Thyroid gland (tissue), 4 donors: ENCODE data around the gene LHX4. TPM values are rescaled to one million over a fixed set of nuclear protein-coding genes. Genes with fewer than 3 reads are reported as not detected.

Experiments
- DNase-seq, 2 donors: peaks; one replicate each; pipeline ENCODE4 v3.0.0-alpha.2; 2019
- H3K27ac ChIP-seq, 3 donors: fragments of 200-600 bp; sonication (generic); 1 replicate in 2 of 3; 2 replicates in 1 of 3; pipeline ENCODE4 v1.5.1; 2016 to 2019; ENCODE audit warnings: mild to moderate bottlenecking in 1 of 3, moderate library complexity in 1 of 3
- H3K27me3 ChIP-seq: fragments of 200-600 bp; sonication (generic); one replicate; pipeline ENCODE4 v1.5.1; 2019
- H3K36me3 ChIP-seq, 2 donors: fragments of 200-600 bp; sonication (generic); one replicate each; pipeline ENCODE4 v1.5.1; 2016 to 2019
- H3K4me1 ChIP-seq, 2 donors: fragments of 200-600 bp; sonication (generic); one replicate each; pipeline ENCODE4 v1.5.1; 2017 to 2019
- H3K4me3 ChIP-seq, 3 donors: fragments of 200-600 bp; sonication (generic); replicated peaks in 1 of 3; 1 replicate in 2 of 3; 2 replicates in 1 of 3; pipeline ENCODE4 v1.5.1; 2016; ENCODE audit warnings: mild to moderate bottlenecking in 1 of 3
- H3K9me3 ChIP-seq: fragments of 200-600 bp; sonication (generic); one replicate; pipeline ENCODE4 v1.5.1; 2017
- CTCF ChIP-seq, 6 experiments: fragments of 200-600 bp in 3 of 6; fragments of 450-650 bp in 3 of 6; sonication (generic) in 3 of 6; IDR thresholded peaks; one replicate each; pipeline ENCODE4 v1.5.1; 2016 to 2019; ENCODE audit warnings: antibody characterized with exemption in 6 of 6, mild to moderate bottlenecking in 2 of 6, inconsistent platforms in 1 of 6, moderate library complexity in 1 of 6
- POLR2A ChIP-seq, 2 donors: fragments of 450-650 bp; IDR thresholded peaks; one replicate each; pipeline ENCODE4 v1.6.1; 2017; ENCODE audit warnings: antibody characterized with exemption in 2 of 2, mild to moderate bottlenecking in 2 of 2, moderate library complexity in 1 of 2
- WGBS, 2 donors: methylation state at CpG; one replicate each; pipeline ENCODE4 v1.1.5; 2017; 5-methylcytosine and 5-hydroxymethylcytosine counted together
- intact Hi-C: fragments of 100-400 bp; cut with DNase I; formaldehyde crosslinking; loops from one replicate; pipeline ENCODE4 v1.15.1; 2023
- total RNA-seq, 4 donors: library from RNA; depleted of rRNA; stranded (reverse); fragments of >200 nt; gene quantifications; one replicate each; pipeline ENCODE4 v1.2.3, GENCODE V29; 2016

LHX4 gene
- total RNA-seq, 4 donors from 2014 or later: not detected

DNA sequence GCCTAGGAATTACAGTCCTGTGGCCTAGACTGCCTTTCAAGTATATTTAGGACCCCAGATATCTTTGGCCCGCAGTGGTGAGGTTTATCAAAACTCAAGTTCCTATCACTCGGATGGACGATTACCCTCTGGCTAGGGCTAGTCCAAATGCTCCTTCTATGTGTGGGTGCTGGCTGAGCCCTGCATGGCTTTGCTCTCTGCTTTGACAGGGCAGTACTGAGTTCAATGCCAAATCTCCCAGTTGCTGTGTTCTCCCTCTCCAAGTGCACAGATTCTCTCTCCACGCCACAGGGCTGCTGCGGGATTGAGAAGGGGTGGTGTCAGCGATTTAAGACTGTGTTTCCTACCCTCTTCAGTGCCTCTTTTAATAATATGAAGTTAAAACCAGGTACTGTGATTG, 97.0 kb downstream of the LHX4 start:
- no peaks in the 10 kb centered on the region for H3K27me3 ChIP-seq
- no peaks in the 10 kb centered on the region for H3K36me3 ChIP-seq
- H3K4me1 ChIP-seq: peaks cover 0 to 4% of the 10 kb centered on the region in 2 donors
- H3K4me3 ChIP-seq: no peak overlapping the region
- DNase-seq: no peak
- WGBS, 2 donors: 94 to 98% methylated on average over 6 of the region's 6 CpGs
- no peak overlapping the region for H3K27ac ChIP-seq
- intact Hi-C loops: no loop called here
- no peaks in the 10 kb centered on the region for H3K9me3 ChIP-seq
- no peak for TF ChIP-seq CTCF (IDR thresholded peaks at IDR 0.05)
- TF ChIP-seq POLR2A (IDR thresholded peaks at IDR 0.05): no peak

Other genes with a start within 250 kb of the LHX4 start
- 10 to 100 TPM; 19.6 to 45.2 (median 28.4) TPM for gene QSOX1, start 75.4 kb upstream of the LHX4 start, total RNA-seq